HG03469 (cell line): Measurements from ENCODE around the gene PNMA6E.

Experiments
- ATAC-seq: cut with Tn5 transposase; IDR thresholded peaks from one replicate; pipeline ENCODE4 v1.9.1; 2021; ENCODE audit warnings: mild to moderate bottlenecking, moderate library complexity, moderate number of reproducible peaks; ENCODE audit not compliant: unreplicated experiment

The PNMA6E gene

DNA sequence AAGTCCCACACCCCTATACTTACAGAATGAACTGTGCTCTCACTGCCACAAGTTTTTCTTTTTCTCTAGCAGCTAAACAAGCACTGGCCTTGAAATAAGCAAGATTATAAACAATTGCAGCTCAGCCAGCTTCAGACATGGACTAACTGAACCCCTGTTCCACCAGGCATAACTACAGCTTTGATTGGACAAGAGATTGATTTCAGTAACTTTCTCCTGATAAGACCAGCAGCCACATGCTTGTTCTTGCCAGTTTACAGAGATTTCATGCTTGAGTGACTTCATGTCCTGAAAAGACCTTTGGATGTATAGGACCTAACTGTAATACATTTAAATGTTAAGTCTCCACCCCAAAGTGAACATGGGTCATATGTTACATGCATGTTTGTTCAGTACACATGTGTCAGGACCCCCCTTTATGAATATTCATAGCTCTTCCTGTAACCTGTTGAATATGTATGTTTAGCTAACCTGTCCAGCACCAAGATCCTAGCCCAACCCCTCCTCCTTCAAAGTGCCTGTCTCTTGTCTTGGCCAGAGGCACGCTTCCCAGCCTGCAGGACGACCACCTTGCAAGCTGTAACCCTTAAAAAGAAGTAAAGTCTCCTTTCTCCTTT lies 39.3 kb downstream of the PNMA6E start:
- ATAC-seq = no peak

DNA sequence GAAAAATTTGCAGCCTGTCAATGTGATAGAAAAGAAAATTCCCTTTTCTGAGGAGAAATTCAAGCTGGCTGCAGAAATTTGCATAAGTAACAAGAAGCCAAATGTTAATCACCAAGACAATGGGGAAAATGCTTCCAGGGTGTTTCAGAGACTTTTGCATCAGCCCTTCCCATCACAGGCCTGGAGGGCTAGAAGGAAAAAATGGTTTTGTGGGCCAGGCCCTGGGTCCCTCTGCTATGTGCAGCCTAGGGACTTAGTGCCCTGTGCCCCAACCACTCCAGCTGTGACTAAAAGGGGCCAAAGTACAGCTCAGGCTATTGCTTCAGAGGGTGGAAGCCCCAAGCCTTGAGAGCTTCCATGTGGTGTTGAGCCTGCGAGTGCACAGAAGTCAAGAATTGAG lies 43.3 kb downstream of the PNMA6E start:
- no peak for ATAC-seq

DNA sequence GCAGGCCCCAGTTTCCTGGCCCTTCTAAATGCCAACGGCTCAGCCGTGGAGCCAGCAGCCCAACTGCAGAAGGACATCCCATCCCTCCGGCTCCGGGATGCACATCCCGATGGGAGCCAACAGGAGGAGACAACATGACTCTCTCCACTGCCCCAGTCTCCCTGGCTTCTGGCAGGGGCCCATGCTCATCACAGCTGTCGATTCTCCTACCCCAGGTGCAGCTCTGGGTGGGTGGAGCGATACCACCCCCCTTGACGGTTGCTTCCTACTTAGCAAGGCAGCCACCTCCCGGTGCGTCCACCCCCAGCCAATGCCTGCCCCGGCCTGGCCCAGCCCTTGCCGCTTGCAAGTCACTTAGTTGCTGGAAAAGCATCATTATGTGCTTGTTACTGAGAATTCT lies 47.7 kb downstream of the PNMA6E start:
- no peak for ATAC-seq

DNA sequence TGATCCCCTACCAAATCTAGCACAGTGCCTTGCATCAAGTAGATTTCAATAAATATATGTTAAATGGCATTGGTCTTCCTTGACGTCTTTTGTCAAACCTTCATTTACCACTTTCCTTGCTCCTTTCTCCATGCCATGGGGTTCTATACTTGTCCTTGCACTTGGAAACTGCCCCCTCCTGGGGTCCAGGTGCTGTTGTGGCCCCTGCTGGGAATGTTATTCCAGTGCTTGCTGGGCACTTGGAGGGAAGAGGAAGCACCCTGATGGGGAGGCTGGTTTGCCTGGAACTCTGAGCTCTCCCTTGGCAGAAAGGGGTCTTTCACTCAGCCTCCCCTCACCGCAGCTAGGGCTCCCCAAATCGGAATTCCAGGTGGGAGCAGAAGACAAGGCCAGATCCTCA lies 48.3 kb downstream of the PNMA6E start:
- no peak for ATAC-seq

DNA sequence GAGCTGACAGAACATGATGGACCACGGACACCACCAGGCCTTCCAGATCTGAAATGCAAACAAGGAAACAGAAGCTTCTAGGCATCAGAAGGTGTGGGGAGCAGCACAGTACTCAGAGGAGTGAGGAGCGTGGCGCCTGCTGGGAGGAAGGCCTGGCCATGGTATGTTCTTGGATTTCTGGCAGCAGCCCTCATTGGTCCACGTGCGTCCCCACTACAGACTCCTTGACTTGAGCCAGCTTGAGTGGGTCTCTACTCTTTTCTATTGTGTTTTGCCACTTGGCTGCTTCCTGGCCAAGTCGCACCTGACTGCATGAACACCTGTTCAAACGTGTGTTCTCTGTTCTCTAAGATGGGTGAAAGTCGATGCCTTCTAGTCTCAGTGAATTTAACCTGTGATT lies 49.2 kb downstream of the PNMA6E start:
- ATAC-seq = no peak

DNA sequence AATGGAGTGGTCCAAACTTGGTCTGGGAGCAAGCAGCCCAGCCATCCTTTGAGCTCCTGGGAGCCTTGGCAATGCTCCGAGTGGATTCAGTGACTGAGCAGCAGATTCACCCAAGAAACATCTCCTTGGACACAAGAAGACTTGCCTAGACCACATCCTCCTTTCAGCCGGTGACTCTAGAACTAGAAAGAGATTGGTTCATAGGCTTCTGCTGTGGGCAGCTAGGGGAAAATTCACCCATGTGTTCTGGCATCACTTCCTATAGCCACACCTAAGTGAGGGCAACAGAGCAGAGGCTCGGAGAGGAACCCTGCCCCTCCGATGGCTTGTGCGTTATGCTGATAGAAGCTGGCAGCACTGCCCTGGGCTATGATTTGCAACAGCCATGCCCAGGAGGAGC lies 51.2 kb downstream of the PNMA6E start:
- ATAC-seq = no peak

DNA sequence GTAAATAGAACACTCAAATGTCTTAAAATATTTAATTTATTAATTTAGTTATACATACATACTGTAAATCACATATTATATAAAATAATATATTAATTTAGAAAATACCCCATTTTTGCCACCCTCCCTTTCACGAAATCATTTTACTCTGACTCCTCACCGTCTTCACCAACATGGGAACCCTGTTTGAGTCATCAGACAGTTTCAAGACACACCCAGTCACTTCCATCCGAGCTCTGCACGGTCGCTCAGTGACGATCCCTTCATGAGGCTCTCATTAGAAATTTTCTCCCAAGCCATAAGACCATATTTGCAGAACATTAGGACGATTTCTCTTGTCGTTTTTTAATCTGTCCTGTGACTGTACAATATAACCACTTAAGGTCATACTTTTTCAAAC lies 52.7 kb downstream of the PNMA6E start:
- no peak for ATAC-seq

DNA sequence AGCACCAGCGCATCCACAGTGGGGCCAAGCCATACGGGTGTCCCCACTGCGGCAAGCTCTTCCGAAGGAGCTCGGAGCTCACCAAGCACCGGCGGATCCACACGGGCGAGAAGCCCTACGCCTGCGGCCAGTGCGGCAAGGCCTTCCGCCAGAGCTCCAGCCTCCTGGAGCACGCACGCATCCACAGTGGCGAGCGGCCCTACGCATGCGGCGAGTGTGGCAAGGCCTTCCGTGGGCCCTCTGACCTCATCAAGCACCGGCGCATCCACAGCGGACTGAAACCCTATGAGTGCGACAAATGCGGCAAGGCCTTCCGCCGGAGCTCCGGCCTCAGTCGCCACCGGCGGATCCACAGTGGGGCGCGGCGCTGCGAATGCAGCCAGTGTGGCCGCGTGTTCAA lies 53.6 kb downstream of the PNMA6E start:
- no peak for ATAC-seq
